Dedifferentiated amniotic fluid mesenchymal stem cell (primary cell): Measurements from ENCODE around the gene AGXT.

Experiments used
- DNase-seq: peaks from one replicate; pipeline ENCODE4 v3.0.0-alpha.2; 2016; ENCODE audit errors: extremely low spot score

AGXT gene

DNA sequence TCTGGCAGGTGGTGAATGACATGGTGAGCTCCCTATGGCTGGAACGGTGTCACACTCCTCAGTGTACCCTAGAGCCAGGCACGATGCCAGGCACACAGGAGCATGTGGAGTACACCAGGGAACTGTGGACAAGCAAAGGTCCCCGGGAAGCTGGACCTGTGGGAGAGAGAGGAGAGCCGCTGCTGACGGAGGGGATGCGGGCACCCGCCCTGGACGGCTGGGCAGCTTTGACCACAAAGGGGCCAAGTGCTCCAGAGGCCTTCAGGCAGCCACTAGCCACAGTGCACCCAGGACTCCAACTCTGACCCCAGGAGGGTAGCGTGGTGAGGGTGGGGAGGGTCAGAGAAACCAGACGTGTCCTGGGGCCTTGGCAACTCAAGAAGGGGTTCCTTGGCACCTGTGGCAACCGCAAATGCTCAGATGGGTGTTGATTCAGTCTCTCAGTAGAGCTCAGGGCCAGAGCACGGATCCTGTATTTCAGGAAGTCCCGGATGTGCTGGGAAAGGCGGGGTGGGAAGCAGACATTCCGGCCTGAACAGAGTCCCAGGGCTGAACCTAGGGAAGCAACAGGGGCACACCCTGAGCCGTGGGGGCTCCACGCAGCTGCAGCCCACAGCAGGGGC, 29.6 kb downstream of the AGXT start:
- DNase-seq: no peak

DNA sequence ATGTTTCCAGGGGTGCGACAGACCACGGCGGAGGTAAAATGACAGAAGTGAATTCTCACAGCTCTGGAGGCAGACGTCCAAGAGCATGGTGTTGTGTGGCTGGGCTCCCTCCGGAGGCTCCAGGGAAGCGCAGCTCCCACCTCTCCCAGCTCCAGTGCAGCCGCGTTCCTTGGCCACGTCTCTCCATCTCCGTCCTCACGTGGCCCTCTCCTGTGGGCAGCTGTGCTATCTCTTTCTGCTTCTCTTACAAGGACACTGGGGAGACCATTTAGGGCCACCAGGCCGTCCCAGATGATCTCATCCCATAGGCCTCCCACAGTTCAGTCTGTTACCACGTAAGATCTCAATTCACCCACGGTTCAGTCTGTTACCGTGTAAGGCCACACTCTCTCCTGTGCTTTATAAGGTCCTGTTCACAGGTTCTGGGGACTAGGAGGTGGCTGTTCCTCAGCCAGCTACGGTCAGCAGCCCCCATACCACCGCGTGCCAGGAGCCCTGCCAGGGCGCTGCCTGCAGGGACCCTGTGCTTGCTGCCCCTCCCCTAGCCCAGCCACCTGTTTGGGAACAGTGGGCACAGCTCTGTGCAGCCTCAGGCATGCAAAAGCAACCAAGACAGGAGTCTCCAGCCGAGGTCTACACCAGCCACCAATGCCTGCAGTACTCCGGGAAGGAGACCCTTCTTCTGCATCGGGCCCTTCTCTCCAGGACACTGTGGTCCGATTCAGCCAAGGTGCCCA, 30.3 kb downstream of the AGXT start:
- DNase-seq: no peak

DNA sequence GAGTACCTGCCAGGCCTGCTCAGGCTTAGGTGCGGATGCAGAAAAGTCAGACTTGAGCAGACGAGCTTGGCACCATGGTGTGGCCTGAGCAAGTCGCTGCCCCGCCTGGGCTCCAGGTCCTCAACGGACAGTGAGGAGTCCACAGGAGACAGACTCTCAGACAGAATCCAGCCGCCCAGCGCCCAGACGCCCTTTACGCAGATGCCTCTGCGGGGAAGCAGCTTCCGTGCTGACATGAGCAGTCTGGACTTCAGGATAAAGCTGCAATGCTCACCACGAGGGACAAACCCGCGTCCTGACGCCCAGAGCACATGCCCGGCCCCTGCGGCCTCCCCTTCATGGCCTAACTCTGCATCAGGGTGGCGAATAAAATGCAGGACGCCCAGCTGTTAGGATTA, 30.8 kb downstream of the AGXT start:
- no peak for DNase-seq

DNA sequence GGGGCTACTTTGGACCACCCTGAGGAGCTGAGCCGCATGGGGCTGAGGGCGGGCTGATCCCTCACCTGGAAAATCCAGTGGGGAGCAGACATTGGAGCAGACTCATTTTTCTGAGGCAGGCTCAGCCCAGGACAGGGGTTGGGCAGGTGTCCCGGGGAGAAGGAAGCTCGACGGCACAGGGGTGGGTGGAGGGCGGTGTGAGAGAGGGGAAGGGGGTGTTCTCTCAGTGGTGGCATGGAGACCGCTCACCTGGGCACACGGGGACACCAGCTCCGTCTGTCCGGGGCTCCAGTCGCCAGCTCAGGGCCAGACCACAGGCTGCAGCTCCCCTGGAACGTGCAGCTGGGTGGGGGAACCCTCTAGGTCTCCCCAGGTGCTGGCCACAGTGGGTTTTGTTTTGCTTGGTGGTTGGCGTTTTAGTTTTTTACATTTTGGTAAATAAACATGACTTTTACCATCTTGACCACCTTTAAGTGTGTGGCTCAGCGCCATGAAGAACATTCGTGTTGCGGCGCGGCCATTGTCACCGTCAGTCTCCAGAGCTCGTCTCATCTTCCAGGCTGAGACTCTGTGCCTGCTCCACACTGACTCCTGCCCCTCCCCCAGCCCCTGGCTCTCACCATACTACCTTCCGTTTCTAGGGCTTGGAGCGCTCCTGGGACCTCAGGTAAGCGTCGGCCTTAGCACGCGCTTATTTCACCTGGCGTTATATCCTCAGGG, 31.7 kb downstream of the AGXT start:
- no peak for DNase-seq

DNA sequence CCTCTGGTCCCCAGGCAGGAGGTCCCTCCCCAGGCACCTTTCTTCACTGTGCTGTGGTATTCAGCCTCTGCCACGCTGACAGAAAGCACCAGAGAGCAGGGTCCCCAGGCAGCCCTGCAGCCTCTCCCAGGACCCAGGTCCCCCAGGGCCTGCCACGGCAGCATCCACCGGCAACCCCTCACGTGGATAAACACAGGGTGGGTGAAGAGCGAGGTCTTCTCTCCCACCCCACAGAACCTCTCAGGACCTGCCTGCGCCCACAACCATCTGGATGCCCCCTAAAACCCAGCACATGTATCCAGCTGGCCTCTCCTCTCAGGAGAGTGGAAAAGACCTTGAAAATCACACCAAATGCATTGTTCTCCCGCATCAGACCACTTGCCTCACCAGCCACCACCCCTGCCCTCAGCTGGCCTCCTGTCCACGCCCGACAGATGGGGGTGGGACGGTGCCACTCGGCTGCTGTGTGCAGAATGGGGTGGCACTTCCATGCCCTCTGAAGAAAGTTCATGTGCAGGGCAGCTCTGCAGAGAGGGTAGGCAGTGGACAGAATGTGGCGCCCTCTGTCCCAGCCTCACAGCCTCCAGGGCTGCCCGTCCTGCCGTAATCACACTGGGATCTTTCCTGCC, 33.5 kb downstream of the AGXT start:
- DNase-seq: no peak

DNA sequence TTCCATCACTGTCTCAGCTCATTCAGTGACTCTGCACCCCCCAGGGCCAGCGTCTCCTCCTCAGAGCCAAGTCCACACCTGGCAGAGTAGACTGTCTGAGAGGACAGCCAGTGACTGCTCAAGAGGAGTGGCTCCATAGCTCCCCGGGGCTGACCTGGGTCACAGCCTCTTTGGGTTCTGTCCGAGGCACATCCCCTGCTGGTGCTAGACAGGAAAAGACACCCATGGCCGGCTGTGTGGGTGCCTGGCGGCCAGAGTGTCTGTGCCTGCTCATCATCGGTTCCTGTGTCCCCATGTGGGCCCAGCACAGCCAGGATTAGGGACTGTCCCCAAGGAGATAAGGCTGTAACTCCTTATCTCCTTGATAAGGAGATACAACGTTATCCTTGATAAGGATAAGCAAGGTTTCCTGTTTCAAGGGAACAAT, 34.0 kb downstream of the AGXT start:
- no peak for DNase-seq

DNA sequence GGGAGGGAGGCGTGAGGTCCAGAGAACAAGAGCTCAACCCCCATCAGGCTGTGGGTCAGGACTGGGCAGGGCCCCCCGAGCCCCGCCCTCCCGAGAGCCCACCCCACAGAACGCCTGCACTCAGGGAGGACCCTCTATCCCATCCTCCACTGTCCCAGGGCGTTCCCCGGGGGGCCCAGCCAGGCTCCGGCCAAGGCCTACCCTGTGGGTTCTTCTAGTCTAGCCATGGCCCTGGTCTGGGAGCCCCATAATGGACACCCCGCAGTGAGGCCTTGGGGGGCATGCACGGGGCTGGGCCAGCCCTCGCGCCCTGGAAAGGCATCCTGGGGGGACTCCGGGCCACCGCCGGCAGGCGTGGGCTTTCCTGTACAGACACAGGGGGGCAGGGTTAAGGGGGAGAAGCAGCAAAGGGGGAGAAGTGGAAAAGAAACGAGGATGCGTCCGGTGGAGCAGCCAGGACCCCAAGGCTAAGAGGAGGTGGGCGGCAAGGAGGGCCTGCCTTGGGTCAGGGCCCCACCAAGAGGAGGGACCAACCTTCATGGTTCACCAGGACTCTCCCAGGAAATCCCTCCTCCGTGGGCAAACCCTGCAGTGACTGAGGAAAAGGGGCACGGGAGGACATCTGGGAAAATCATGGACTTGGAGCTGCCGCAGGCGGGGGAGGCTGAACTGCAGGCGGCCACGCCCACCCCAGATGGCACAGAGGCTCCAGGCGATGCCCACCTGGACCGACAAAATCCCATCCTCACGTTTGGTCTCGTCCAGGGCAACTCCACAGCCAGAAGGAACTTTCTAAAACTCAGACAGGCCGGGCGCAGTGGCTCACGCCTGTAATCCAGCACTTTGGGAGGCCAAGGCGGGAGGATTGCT, 34.8 kb downstream of the AGXT start:
- no peak for DNase-seq

DNA sequence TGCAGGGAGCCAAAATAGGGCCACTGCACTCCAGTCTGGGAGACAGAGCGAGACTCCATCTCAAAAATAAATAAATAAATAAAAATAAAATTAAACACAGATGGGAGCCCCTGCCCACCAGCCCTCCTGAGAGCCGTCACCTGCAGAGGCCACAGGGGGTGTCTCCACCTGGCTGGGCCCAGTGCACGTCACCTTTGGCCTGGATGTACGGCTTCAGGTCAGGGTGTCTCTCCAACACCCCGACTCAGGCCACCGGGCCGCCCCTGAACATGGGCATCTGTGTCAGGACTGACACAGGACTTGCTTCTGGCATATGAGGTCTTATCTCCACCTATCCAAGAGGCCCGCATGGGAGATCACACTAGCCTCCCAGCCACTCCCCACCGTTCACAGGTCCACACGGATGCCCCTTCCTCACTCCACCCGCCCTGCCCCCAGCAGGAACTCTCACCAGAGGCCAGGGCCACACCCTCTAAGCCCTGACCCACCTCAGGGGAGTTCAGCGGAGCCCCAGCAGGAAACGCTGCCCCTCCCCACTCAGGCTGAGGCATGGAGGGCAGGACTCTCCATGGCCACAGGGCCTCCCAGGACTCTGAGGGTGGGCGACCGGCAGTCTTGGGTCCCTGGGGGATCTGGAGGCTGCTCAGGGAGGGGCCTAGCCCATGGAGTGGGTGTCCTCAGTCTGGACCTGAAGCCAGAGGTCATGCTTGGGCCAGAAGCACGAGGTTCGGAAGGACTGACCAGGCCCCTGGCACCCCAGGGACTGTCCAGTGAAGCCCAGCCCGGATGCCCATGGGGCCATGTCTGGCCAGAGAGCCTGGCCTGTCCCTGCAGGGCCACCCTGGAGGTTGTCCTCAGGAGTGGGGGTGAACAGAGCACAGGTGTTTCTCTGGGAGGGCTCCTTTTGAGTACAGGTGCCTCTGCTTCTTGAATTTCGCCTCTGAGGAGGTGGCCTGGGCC, 35.9 kb downstream of the AGXT start:
- no peak for DNase-seq

DNA sequence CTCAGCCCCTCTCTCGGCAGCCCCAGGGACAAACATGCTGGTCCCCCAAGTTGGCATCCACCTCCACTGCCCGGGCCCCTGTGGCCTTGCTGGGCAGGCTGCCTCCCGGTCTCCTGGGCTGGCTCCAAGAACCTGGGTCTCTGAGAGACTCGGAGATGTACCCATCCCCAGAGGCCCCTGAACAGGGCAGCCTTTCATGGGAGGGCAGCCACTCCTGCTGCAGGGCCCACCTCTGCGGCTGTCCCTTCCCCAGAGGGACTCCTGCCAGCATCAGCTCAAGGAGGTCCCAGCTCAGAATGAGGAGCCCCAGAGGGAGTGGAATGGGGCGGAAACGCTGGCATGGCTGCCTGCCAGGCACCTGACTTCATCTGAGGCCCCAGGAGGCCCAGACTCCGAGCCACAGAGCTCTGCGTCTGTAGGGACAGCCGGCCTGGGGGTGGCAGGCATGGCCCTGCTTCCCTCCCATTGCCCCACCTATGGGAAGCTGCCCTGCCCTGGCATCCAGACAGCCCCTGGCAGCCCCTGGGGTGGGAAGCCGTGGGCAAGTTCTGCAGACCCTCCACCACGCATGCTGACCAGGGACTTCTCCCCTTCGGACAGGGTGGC, 36.7 kb downstream of the AGXT start:
- DNase-seq: no peak

DNA sequence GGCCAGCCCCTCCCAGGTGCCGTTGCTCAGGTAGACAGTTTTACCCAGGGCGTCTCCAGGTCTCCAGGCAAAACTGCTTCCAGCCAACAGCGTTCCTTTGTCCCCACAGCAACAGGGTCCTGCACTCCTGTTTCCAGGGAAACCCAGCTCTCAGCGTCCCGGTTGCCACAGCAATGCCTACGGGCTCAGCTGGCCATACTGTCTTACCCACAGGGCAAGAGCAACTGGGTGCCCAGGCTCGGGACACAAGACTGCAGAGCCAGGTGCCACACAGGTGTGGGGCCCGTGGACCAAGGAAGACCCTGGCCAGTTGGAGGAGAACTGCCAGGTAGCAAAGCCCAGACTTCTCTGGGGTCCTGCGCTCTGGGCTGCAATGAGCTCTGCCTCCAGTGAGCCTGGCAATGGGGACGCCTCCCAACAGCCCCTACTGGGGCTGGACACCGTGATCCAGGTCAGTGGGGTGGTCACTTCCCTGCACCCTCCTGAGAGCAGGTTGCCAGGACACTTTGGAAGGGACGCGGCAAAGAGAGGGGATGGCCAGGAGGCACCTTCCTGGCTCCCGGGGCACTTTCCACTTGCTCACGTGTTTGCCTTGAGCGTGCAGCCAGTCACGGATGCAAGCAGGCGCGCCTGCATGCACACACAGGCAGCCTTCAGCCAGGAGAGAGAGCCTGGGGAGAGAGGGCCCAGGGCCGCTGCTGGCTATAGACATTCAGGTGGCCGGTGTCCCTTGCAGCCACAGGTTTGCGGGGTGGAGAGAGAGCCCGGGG, 37.7 kb downstream of the AGXT start, which contains the start of gene CROCC2:
Gene CROCC2, plus strand, starts transcription at position 196 of the 770 bp plus-strand sequence. Its CDS starts 178 bp downstream, at position 374.
- no peak for DNase-seq

DNA sequence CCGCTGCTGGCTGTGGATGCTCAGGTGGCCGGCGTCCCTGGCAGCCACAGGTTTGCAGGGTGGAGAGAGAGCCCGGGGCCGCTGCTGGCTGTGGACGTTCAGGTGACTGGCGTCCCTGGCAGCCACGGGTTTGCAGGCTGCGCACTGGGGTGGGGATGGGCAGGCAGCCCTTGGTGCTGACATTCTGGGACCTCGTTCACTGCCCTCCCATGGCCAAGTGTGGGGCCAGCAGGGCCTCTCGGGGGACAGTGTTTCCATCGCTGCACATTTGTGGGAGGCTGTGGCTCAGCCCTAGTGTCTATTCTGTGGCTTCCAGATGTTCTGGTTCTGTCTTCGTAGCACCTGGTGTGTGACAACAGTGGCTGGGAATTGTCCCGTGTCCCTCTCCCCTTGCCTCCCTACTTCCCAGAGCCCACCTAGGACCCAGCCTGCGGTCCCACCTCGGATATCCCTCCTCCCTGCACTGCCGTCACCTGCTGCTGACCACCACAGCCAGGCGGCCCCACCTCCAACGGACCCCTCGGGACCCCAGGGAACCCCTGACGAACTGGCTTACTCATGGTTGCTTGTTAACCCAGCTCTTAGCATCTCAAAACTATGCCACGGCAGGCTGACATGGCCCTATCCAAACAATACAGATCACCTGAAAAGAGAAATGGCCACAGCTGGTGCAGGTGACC, 38.4 kb downstream of the AGXT start:
- no peak for DNase-seq

DNA sequence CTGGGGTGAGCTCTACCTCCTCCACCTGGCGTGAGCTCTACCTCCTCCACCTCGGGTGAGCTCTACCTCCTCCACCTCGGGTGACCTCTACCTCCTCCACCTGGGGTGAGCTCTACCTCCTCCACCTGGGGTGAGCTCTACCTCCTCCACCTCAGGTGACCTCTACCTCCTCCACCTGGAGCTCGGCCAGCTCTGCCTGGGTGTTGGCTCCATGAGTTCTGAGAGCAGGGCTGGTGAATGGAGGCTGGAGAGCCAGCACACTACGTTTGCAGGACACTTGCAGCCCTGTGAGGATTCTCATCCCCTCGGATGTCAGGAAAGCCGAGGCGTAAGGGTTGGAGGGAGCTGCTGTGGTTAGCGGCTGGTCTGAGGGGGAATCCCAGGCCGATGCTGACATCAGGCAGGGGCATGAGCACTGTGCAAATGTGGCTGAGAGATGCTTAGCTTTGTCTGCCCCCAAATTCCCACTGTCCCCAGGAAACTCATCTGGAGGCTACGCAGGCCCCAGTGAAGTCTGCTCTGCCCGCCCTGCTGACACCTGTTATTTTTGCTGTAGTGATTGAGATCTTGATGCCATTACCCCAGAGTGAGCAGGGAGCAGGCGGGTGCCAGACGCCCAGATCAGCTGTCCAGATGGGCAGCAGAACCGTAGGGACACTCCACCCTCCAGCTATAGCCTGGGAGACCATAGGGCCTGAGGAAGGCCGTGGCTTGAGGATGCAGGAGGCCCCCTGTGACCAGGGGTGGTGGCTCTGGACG, 40.8 kb downstream of the AGXT start:
- no peak for DNase-seq

DNA sequence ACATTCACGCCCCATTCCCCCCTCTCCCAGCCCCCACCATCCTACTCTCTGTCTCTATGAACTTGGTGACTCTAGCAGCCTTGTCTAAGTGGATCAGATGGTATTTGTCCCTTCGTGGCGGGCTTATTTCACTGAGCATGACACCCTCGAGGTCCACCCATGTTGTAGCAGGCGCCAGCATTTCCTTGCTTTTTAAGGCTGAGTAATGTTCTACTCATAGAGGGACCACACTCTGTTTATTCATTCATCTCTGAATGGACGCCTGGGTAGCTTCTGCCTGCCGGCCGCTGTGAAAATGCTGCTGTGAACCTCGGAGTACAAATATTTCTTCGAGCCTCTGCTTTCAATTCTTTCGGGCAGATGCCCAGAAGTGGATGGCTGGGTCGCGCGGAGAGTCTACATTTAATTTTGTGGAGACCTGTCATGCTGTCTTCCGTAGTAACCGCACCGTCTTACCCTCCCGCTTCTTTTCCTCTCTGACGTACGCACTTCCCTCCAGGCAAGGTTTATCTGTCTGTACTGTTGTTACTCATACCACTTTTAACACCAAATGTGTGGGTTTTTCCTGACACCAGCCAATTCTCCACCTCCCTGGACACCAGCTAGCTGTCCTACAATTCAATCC, 43.1 kb downstream of the AGXT start:
- DNase-seq: no peak

DNA sequence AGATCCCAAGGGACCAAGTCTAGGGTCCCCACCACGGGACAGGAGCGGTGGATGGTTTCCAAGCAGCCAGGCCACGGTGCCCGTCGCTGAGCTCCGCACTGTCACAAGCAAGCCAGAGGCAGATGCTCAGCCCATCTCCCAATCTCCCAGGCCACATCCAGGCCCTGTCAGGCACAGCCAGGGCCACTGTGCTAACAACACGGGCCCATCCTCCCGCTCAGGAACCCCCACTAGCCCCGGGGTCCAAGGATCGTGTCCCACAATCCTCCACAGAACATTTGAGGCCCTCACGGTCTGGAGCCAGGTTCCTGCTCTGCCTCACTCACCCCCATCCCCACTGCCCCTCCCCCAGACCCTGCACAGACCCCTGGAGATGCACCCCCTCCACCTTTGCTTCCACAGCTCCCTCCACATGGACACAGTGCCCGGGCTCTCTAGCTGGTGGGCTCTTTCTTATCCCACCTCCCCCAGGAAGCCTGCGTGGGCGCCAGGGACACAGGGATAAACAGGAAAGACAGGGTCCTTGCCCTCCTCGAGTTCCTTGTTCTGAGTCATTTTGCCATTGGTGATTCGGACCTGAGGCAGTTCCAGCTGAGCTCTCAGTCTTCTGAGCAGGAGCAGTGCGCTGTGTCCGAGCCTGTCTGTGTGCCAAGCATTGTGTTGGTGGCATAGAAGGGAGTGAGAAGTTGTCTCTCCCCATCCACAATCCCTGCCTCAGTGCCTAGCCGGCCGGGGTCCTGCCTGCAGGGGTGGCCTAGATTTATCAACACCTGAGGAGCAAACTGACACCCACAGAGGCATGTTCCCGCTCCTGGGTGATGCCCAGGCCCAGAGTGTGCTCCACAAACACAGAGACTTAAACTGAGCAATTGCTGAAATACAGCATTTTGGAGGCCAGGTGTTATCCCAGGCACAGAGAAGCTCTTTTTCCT, 44.5 kb downstream of the AGXT start:
- no peak for DNase-seq

DNA sequence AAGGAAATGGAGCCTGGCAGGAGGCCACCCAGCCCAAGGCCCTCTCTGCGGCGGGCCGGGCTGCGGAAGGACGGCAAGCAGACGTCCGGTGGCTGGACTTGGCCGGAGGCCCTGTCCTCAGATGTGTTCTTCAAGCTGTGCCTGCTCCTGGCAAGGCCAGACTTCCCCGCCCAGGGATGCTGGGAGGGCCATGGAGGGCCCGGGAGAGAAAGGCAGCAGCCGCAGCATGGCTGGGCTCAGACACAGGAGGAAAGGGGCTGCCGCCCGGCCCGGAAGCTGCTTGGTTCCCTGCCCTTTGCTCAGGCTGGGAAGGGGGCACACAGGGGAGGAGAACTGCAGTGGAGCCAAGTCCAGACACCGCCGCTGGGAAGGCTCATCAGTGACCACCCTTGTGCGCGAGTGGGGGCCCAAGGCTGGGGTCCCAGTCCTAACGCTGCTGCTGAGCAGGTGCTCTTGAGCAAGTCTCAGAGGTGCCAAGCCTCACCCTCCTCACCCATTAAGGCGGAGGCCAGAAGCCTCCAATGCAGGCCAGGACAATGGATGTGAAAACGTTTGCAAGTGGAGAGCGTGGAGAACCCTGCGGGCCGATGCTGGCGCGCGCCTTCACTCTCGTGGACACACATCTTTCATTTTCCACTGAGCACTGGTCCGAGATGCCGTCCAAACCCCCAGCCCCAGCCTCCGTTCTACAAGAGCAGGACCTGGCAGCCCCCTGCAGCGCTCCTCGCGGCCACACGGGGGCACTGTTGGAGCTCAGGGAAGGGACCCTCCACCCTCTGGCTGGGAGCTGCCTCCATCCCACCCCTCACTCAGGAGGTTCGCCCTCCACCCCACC, 45.4 kb downstream of the AGXT start:
- DNase-seq: peak; percentile 18
